RWPE2 (cell line): ENCODE results near the gene CCDC7.

Experiments used
- ATAC-seq: fragments of 200-7000 bp; cut with Tn5 transposase; 3 replicates; pipeline ENCODE4 v1.9.1; 2021; ENCODE audit warnings: low read depth
- DNase-seq: peaks from one replicate; pipeline ENCODE4 v3.0.0-alpha.2; 2020; ENCODE audit warnings: low spot score
- H3K27ac ChIP-seq: fragments of 450-650 bp; 2 replicates; pipeline ENCODE4 v1.5.1; 2017; ENCODE audit warnings: mild to moderate bottlenecking; ENCODE audit not compliant: poor library complexity, severe bottlenecking
- H3K27me3 ChIP-seq: fragments of 250-450 bp; sonication (Bioruptor Pico); 2 replicates; pipeline ENCODE4 v1.5.1; 2021; ENCODE audit warnings: mild to moderate bottlenecking, moderate library complexity; ENCODE audit not compliant: insufficient read depth, poor library complexity, severe bottlenecking
- H3K36me3 ChIP-seq: fragments of 250-450 bp; sonication (Bioruptor Pico); 2 replicates; pipeline ENCODE4 v1.5.1; 2020; ENCODE audit warnings: low read depth, mild to moderate bottlenecking, moderate library complexity
- H3K4me1 ChIP-seq: fragments of 250-450 bp; sonication (Bioruptor Pico); 2 replicates; pipeline ENCODE4 v1.5.1; 2021; ENCODE audit warnings: mild to moderate bottlenecking, moderate library complexity; ENCODE audit not compliant: insufficient read depth, poor library complexity, severe bottlenecking
- H3K4me3 ChIP-seq: fragments of 250-450 bp; sonication (Bioruptor Pico); 2 replicates; pipeline ENCODE4 v1.5.1; 2021; ENCODE audit warnings: mild to moderate bottlenecking, moderate library complexity; ENCODE audit not compliant: severe bottlenecking
- H3K9me3 ChIP-seq: fragments of 250-450 bp; sonication (Bioruptor Pico); 2 replicates; pipeline ENCODE4 v1.5.1; 2021; ENCODE audit warnings: mild to moderate bottlenecking, moderate library complexity; ENCODE audit not compliant: severe bottlenecking
- TF ChIP-seq, protein P1 (sequence below): fragments of 450-650 bp; IDR thresholded peaks from one replicate; pipeline ENCODE4 v1.5.1; 2017; ENCODE audit warnings: mild to moderate bottlenecking, moderate library complexity; ENCODE audit not compliant: poor library complexity, severe bottlenecking

Gene CCDC7

DNA sequence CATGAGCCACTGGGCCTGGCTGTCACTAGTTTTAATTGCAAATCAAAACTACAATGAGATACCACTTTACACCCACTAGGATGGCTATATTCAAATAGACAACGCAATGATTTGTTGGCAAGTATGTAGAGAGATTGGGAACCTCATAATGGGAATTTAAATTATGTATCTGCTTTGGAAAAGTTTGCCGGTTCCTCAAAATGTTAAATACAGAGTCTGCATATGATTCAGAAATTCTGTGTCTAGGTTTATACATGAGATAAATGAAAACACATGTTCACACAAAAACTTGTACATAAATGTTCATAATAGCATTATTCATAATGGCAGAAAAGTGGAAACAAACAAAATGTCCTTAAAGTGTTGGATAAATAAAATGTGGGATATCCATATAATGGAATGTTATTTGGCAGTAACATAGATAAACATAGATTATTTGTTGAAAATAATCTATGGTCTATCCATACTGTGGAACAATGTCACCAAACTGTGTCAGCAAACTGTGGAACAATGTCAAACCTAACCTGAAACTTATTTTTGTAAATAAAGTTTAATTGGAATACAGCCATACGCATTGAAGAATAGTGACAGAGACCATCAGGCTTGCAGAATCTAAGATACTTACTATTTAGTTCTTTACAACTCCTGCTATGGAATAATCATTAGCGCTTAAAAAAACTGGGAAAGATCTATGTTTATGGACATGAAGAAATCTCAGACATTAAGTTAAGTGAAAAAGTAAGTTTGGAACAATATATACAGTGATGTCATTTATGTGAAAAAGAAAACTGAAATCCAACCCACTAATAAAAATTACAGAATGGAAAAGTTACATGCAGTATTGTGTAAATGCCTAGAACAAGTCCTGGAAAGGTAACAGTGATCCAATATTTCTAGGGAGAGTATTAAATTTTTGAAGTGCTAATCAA lies 70.9 kb downstream of the CCDC7 start:
- no peak for ATAC-seq

DNA sequence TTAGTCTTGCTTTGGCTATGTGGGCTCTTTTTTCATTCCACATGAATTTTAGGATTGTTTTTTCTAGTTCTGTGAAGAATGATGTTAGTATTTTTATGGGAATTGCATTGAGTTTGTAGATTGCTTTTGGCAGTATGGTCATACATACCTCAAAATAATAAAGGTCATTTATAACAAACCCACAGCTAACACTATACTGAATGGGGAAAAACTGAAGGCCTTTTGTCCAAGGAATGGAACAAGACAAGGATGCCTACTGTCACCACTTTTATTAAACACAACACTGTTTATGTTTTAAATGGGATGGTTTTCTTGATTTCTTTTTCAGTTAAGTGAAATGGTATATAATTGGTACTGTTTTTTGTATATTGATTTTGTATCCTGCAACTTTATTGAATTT lies 84.3 kb downstream of the CCDC7 start:
- Histone ChIP-seq H3K9me3 (no peaks in the 10 kb centered on the region), H3K4me1 (no peaks in the 10 kb centered on the region), H3K27ac (no peak overlapping the region), H3K27me3 (no peaks in the 10 kb centered on the region), H3K36me3 (no peaks in the 10 kb centered on the region), H3K4me3 (no peak overlapping the region)
- TF ChIP-seq, protein P1, sequence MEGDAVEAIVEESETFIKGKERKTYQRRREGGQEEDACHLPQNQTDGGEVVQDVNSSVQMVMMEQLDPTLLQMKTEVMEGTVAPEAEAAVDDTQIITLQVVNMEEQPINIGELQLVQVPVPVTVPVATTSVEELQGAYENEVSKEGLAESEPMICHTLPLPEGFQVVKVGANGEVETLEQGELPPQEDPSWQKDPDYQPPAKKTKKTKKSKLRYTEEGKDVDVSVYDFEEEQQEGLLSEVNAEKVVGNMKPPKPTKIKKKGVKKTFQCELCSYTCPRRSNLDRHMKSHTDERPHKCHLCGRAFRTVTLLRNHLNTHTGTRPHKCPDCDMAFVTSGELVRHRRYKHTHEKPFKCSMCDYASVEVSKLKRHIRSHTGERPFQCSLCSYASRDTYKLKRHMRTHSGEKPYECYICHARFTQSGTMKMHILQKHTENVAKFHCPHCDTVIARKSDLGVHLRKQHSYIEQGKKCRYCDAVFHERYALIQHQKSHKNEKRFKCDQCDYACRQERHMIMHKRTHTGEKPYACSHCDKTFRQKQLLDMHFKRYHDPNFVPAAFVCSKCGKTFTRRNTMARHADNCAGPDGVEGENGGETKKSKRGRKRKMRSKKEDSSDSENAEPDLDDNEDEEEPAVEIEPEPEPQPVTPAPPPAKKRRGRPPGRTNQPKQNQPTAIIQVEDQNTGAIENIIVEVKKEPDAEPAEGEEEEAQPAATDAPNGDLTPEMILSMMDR, result no peak
- ATAC-seq, result no peak
- no peak for DNase-seq

More for the DNA sequence above, 70.9 kb downstream of the CCDC7 start:
- H3K4me3 ChIP-seq, result no peak overlapping the region
- no peaks in the 10 kb centered on the region for H3K4me1 ChIP-seq
- TF ChIP-seq, protein P1, result no peak
- no peaks in the 10 kb centered on the region for H3K36me3 ChIP-seq
- DNase-seq, result no peak
- no peaks in the 10 kb centered on the region for H3K27me3 ChIP-seq
- H3K27ac ChIP-seq, result no peak overlapping the region
- H3K9me3 ChIP-seq, result no peaks in the 10 kb centered on the region

GRCh38 chr10:32538256-32538655 lies 92.3 kb downstream of the CCDC7 start:
- Histone ChIP-seq H3K4me1 (no peaks in the 10 kb centered on the region), H3K27ac (no peak overlapping the region), H3K4me3 (no peak overlapping the region), H3K27me3 (no peaks in the 10 kb centered on the region), H3K36me3 (no peaks in the 10 kb centered on the region), H3K9me3 (no peaks in the 10 kb centered on the region)
- ATAC-seq (no peak), DNase-seq (no peak)
- TF ChIP-seq, protein P1, result no peak

GRCh38 chr10:32540691-32541470 lies 94.9 kb downstream of the CCDC7 start:
- no peak overlapping the region for H3K4me3 ChIP-seq
- no peaks in the 10 kb centered on the region for H3K36me3 ChIP-seq
- TF ChIP-seq, protein P1, result no peak
- DNase-seq (no peak), ATAC-seq (no peak)
- H3K4me1 ChIP-seq, result no peaks in the 10 kb centered on the region
- no peaks in the 10 kb centered on the region for H3K9me3 ChIP-seq
- H3K27me3 ChIP-seq, result no peaks in the 10 kb centered on the region
- H3K27ac ChIP-seq, result no peak overlapping the region
